Fibroblast of lung (primary cell): Measurements from ENCODE around the gene ABCC8. TPM values are rescaled to one million over a fixed set of nuclear protein-coding genes. Genes with fewer than 3 reads are reported as not detected.

Source experiments
- DNase-seq, 2 donors: peaks; one replicate each; pipeline versions ENCODE4 v3.0.0 to v3.0.0-alpha.2; 2010; ENCODE audit warnings: low read depth in 2 of 2
- H2AFZ ChIP-seq: 2 replicates; pipeline ENCODE4 v1.5.1; 2012; ENCODE audit warnings: low read length, control low read depth, inconsistent platforms
- H3K27ac ChIP-seq: 2 replicates; pipeline ENCODE4 v1.5.1; 2011; ENCODE audit warnings: low read length, control low read depth; ENCODE audit not compliant: insufficient read depth
- H3K27me3 ChIP-seq: 2 replicates; pipeline ENCODE4 v1.5.1; 2011; ENCODE audit warnings: mild to moderate bottlenecking, low read length; ENCODE audit not compliant: control insufficient read depth, insufficient read depth
- H3K36me3 ChIP-seq: 2 replicates; pipeline ENCODE4 v1.5.1; 2011; ENCODE audit warnings: low read length; ENCODE audit not compliant: control insufficient read depth, insufficient read depth
- H3K4me1 ChIP-seq: 2 replicates; pipeline ENCODE4 v1.5.1; 2011; ENCODE audit warnings: low read length; ENCODE audit not compliant: control insufficient read depth, insufficient read depth; ENCODE audit errors: extremely low read depth
- H3K4me2 ChIP-seq: 2 replicates; pipeline ENCODE4 v1.5.1; 2011; ENCODE audit warnings: low read length, control low read depth; ENCODE audit not compliant: insufficient read depth; ENCODE audit errors: extremely low read depth
- H3K4me3 ChIP-seq, 4 experiments: fragments of 200-600 bp in 1 of 4; sonication (generic) in 1 of 4; replicated peaks in 1 of 4; 2 replicates each; pipeline ENCODE4 v1.5.1; 2011 to 2016; ENCODE audit warnings: low read length in 4 of 4, low read depth in 3 of 4, mild to moderate bottlenecking in 3 of 4, control low read depth in 2 of 4, inconsistent platforms in 1 of 4, mixed read lengths in 1 of 4; ENCODE audit not compliant: insufficient read depth in 1 of 4; ENCODE audit errors: control extremely low read depth in 1 of 4
- H3K79me2 ChIP-seq: 2 replicates; pipeline ENCODE4 v1.5.1; 2012; ENCODE audit warnings: mild to moderate bottlenecking, low read length, inconsistent platforms; ENCODE audit not compliant: control insufficient read depth, insufficient read depth
- H3K9ac ChIP-seq: 2 replicates; pipeline ENCODE4 v1.5.1; 2011; ENCODE audit warnings: mild to moderate bottlenecking, low read length, control low read depth; ENCODE audit not compliant: insufficient read depth
- H3K9me3 ChIP-seq: 2 replicates; pipeline ENCODE4 v1.5.1; 2012; ENCODE audit warnings: low read depth, low read length; ENCODE audit not compliant: control insufficient read depth, insufficient read depth
- H4K20me1 ChIP-seq: 2 replicates; pipeline ENCODE4 v1.5.1; 2011; ENCODE audit warnings: low read length; ENCODE audit not compliant: control insufficient read depth, insufficient read depth; ENCODE audit errors: extremely low read depth
- CTCF ChIP-seq, 2 donors: IDR thresholded peaks in 1 of 2; conservative IDR thresholded peaks in 1 of 2; 1 replicate in 1 of 2; 2 replicates in 1 of 2; pipeline ENCODE4 v1.5.1; 2011 to 2012; ENCODE audit warnings: low read length in 2 of 2, control low read depth in 1 of 2, inconsistent platforms in 1 of 2, low read depth in 1 of 2, mild to moderate bottlenecking in 1 of 2
- EZH2 ChIP-seq: IDR thresholded peaks from 2 replicates; pipeline ENCODE4 v1.5.1; 2012; ENCODE audit warnings: low read length, control low read depth, mild to moderate bottlenecking; ENCODE audit errors: missing control alignments
- polyA plus RNA-seq, 2 donors: library from polyadenylated mRNA; depleted of rRNA in 1 of 2; stranded (reverse) in 1 of 2; unstranded in 1 of 2; fragments of >200 nt; gene quantifications; 2 replicates each; pipeline ENCODE4 v1.2.1, GENCODE V29; 2011 to 2012; ENCODE audit warnings: missing spikeins in 1 of 2
- total RNA-seq: library from RNA; depleted of rRNA; stranded (reverse); fragments of >200 nt; gene quantifications from 2 replicates; pipeline ENCODE4 v1.2.1, GENCODE V29; 2014

ABCC8 gene
- total and polyA plus RNA-seq, 2 donors (not counting 1 experiment from before 2014, with no cell fraction given) = not detected

- Histone ChIP-seq H3K9me3 (no peaks in the 10 kb centered on the region), H3K79me2 (no peaks in the 10 kb centered on the region), H3K4me1 (no peaks in the 10 kb centered on the region), H3K4me2 (no peak overlapping the region), H3K4me3 (no peak overlapping the region), H3K36me3 (no peaks in the 10 kb centered on the region), H3K27me3 (no peaks in the 10 kb centered on the region), H4K20me1 (no peaks in the 10 kb centered on the region), H3K9ac (no peak overlapping the region), H2AFZ (no peak overlapping the region), H3K27ac (no peak overlapping the region)
- TF ChIP-seq CTCF (conservative IDR thresholded peaks at IDR 0.05 in 1 of 2, IDR thresholded peaks at IDR 0.05 in 1 of 2; ENCODE audit: low read depth in 1 of 2, low read length in 2 of 2) (no peak), EZH2 (no peak)
- DNase-seq = no peak
Measured at GRCh38 chr11:17524221-17524620, 47.6 kb upstream of the ABCC8 start.

- no peak for TF ChIP-seq EZH2
- no peak for TF ChIP-seq CTCF (conservative IDR thresholded peaks at IDR 0.05 in 1 of 2, IDR thresholded peaks at IDR 0.05 in 1 of 2; ENCODE audit: low read depth in 1 of 2, low read length in 2 of 2)
- no peak for DNase-seq
- Histone ChIP-seq H3K4me3 (no peak overlapping the region), H3K27me3 (no peaks in the 10 kb centered on the region), H3K9me3 (no peaks in the 10 kb centered on the region), H4K20me1 (no peaks in the 10 kb centered on the region), H3K79me2 (no peaks in the 10 kb centered on the region), H3K9ac (no peak overlapping the region), H3K36me3 (no peaks in the 10 kb centered on the region), H3K4me2 (no peak overlapping the region), H3K27ac (no peak overlapping the region), H3K4me1 (no peaks in the 10 kb centered on the region), H2AFZ (no peak overlapping the region)
Measured at GRCh38 chr11:17522655-17523054, 46.0 kb upstream of the ABCC8 start.

DNA sequence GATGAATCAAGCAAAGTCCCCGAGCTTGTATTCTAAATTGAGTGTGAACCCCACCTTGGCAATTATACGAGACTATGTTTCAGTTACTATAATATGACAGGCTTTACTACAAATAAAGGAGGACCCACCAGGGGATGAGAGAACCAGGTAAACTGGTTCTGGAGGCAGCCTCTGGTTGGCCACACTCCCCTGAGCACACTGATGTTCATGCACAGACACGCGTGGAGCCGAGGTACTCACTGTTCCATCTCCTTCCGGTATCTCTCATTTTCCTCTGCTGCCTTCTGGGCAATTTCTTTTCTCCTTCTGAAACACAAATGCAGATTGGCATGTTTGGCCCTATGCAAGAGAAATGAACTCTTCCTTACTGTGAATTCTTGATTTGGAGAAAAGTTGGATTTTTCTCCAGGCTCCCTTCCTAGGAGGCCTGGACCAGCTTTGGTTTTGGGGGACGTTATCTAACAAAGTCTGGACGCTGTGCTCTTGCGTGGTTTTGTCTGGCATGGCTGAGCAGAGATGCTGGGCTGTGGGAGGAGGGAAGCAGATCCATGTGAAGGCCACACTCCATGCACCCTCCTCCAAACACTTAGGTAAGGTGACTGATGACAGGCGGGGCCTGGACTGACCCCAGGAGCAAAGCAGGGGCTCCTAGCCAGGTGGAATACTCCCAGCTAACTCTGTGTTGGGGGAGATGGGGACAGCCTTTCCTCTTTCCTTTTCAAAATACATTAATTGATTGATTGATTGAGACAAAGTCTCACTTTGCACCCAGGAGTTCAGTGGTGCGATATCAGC lies 44.7 kb upstream of the ABCC8 start:
- Histone ChIP-seq H4K20me1 (no peaks in the 10 kb centered on the region), H3K9me3 (no peaks in the 10 kb centered on the region), H3K4me1 (no peaks in the 10 kb centered on the region), H3K4me3 (no peak overlapping the region), H3K36me3 (no peaks in the 10 kb centered on the region), H3K27ac (no peak overlapping the region), H3K4me2 (no peak overlapping the region), H3K9ac (no peak overlapping the region), H3K79me2 (no peaks in the 10 kb centered on the region), H2AFZ (no peak overlapping the region), H3K27me3 (no peaks in the 10 kb centered on the region)
- TF ChIP-seq EZH2 = no peak
- TF ChIP-seq CTCF (conservative IDR thresholded peaks at IDR 0.05 in 1 of 2, IDR thresholded peaks at IDR 0.05 in 1 of 2; ENCODE audit: low read depth in 1 of 2, low read length in 2 of 2) = no peak
- DNase-seq = no peak
